Activated CD8-positive, alpha-beta memory T cell treated with anti-CD3 and anti-CD28 coated beads, Interleukin-2, amount 50 U/mL, for 24 hours (primary cell): ENCODE results near the gene IDH2.
"Not testable (repeated sequence)": the region's sequence is repeated elsewhere in the genome, so short reads cannot be mapped to it uniquely, and the experiment has no call there.

ENCODE experiments used
- DNase-seq: peaks from one replicate; pipeline ENCODE4 v3.0.0-alpha.2; 2020; ENCODE audit errors: extremely low read depth

The IDH2 gene

DNA sequence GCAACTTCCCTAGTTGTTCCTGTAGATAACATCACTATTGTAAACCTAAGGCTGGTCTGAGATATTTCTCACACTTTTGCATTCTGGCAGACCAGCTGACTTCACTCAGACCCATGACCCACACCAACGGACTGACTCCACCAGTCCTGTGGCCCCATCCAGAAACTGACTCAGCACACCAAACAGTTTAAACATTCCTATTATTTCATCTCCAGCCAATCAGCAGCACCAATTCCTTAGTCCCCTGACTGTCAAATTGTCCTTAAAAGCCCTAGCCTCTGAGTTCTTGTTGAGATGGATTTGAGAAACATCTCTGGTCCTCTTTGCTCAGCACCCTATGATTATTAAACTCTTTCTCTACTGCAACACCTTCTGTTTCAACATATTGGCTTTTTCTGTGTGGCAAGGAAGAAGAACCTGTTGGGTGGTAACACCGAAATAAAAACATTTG lies 12.2 kb upstream of the IDH2 start:
- DNase-seq, result no peak

GRCh38 chr15:90113166-90113565 lies 10.9 kb upstream of the IDH2 start:
- no peak for DNase-seq

GRCh38 chr15:90109163-90109751 lies 7.0 kb upstream of the IDH2 start:
- DNase-seq, result not testable (repeated sequence)

- not testable (repeated sequence) for DNase-seq
These were observed 5.8 kb upstream of the IDH2 start for GRCh38 chr15:90108038-90108437.

- DNase-seq, result no peak
These were observed 4.4 kb upstream of the IDH2 start for GRCh38 chr15:90106522-90107117.

- DNase-seq, result no peak
These were observed 3.3 kb upstream of the IDH2 start for GRCh38 chr15:90105521-90105920.

- DNase-seq, result no peak
These were observed 2.3 kb upstream of the IDH2 start for GRCh38 chr15:90104551-90104950.

DNA sequence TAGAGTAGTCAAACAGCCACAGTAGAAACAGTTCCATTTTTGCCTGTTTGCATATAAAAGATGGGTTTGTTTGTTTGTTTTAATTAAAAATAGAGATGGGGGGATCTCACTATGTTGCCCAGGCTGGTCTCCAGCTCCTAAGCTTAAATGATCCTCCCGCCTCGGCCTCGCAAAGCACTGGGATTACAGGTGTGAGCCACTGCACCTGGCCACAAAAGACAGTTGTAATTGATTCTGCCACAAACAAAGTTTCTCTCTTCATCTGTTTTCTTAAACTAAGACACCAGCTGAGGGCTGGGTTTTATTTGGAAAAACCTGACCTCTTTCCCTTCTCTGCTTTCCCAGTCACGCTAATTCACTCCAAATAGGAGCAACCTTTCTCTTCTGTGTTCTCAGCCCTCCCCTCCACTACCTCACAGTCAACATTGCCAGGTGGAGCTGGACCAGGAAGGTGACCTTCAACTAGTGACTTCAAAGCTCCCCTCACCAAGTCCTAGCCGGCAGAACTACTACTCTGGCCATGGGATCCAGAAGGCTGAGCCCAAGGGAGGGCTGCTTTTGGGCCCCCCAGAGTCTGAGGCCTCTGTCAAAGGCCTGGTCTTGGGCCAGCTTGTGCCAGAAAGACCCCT lies 1.5 kb upstream of the IDH2 start:
- no peak for DNase-seq

DNA sequence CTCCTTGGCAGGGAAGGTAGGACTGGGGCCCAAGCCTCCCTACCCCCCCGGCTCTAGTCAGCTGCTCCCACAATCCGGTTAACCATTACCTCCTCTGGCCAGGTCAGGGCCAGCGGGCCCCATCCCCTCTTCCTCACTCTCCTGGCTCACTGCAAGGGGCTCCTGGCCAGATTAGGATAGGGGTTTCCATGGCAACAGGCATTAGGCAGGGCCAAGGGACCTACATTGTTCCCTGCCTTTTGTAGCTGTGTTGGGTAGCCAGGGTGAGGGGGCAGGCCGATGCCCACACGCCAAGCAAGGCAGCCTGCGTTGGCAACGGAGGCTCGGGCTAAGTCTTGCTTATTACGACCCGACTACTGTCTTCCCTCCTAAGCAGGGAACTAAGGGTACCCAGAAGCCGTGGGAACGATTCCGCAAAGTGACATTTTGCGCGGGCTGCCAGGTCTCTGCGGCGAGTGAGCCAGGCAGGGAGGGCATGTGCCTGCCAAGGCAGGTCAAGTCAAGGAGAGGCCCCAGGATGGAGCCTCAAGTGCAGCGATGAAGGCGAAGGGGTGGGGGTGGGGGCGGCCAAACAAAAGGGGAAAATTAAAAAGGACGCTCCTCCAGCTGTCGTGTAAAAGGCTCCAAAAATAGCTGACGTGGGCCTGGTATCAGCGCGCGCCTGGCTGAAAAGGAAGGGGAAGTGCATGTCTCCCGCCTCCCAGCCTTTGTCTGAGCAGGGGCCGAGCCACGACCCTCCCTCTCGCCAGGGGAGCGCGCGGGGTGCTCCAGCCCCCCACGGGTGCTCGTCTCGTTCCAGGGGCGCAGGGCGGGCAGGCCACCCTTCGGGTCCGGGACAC lies 919 bp downstream of the IDH2 start:
- DNase-seq, result no peak

DNA sequence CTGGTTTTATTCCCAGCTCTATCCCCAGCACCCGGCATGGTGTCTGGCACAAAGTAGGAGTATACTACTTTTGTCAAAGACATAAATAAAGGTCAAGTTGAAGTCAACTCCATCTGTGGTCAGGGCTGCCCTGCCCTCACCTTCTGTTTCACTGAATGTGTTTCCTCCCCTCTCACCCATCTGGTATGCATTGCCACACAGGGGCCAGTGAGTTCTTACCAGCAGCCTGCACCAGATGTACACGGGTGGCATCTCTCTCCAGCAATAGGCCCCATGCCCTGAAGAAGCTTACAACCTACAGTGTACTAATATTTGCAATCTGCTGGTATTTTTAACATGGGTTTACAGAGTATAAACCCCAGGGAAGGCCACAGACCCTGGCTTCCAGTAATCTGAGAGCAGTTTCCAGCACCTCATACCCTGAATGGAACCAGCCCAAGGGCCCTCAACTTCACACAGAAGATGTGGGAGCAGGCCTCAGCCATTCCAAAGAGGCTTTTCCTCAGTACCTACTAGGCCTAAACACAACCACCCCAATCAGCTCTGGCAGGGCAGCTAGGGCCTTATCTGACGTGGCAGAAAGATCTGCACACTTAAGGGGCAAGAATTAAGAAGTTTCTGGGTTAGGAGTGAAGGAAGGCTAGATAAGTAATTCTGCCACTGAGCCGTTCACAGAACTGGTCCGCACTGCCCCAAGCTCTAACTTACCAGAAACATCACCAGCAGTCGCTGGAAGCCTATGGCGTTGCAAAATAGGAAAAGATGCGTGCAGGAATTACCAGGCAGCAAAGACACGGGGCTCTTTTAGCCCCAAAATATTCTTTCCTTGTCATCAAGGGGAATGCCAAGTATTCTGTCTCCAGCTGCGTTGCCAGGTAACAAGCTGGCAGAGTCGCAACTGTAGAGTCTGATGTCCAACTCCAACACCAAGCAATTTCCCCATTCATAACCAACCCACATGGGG lies 2.1 kb downstream of the IDH2 start:
- no peak for DNase-seq

DNA sequence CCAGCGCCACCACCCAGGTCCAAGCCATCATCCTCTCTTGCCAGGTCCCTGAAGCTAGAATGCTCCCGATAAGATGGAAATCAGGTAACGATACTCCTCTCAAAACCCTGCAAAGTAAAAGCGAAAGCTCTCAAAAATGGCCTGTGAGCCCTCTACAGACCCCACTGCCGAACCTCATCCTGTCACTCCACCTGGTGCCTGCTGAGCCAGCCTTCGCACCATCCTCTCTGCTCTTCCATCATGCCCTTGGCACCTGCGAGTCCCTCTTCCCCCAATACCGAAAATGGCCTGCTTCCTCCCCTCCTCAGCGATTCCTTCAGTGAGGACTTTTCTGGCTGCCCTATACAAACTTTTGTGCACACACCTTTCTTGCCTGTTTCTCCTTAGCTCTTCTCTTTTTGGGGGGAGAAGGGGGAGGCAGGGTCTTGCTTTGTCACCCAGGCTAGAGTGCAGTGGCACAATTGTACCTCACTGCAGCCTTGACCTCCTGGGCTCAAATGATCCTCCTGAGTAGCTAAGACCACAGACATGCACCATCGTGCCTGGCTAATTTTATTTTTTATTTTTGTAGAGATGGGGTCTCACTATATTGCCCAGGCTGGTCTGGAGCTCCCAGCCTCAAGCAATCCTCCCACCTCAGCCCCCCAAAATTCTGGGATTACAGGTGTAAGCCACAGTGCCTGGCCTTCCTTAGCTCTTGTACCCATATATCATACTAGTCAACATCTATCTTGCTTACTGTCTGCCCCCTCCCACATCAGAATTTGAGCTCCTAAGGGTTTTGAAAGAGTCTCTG lies 3.0 kb downstream of the IDH2 start:
- DNase-seq, result no peak

- DNase-seq, result peak; percentile 37
These were observed 4.8 kb downstream of the IDH2 start for GRCh38 chr15:90097475-90097874.

- DNase-seq, result no peak
These were observed 6.7 kb downstream of the IDH2 start for GRCh38 chr15:90095521-90095959.

GRCh38 chr15:90091156-90091931 lies 10.9 kb downstream of the IDH2 start:
- no peak for DNase-seq

GRCh38 chr15:90090226-90090848 lies 11.9 kb downstream of the IDH2 start:
- no peak for DNase-seq

GRCh38 chr15:90087454-90088154 lies 14.7 kb downstream of the IDH2 start:
- DNase-seq, result no peak

DNA sequence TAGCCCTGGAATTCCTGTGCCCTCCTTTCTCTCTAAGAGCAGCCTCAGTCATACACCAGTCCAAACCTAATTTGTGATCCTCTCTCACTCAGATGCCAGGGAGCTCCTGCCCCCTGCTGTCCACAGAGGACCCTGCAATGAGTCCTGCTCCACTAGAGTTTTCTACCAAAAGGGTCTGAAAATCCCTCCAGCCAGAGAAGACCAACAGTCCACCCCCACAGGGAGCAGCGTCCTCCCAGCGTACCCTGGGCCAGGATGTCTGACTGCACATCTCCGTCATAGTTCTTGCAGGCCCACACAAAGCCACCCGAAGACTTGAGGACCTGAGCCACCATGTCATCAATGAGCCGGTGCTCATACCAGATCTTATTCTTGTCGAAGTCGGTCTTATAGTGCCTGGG lies 15.4 kb downstream of the IDH2 start:
- peak; percentile 20 for DNase-seq

- no peak for DNase-seq
These were observed 16.7 kb downstream of the IDH2 start for GRCh38 chr15:90085565-90085964.
